HCT116 (cell line): Measurements from ENCODE around the gene AKAP9. TPM values are rescaled to one million over a fixed set of nuclear protein-coding genes. Genes with fewer than 3 reads are reported as not detected.

Experiments used
- ATAC-seq: fragments of 200-7000 bp; cut with Tn5 transposase; 2 replicates; pipeline ENCODE4 v1.9.1; 2020; ENCODE audit warnings: mild to moderate bottlenecking, moderate library complexity
- BruUV-seq: library from RNA; stranded (reverse); fragments of 400-500 nt; replicated peaks from 2 replicates; lab custom pipeline; 2021; lab: Mats Ljungman, UMichigan
- CTCF ChIA-PET: fragments of 300-600 bp; sonication (Branson Sonifier 250); formaldehyde crosslinking; loops from one replicate; lab custom pipeline; 2021; ENCODE audit warnings: antibody characterized with exemption; lab: Charles Lee
- POLR2A ChIA-PET: fragments of 300-600, 350-600 bp; sonication (Branson Sonifier 250); formaldehyde crosslinking; loops from one replicate; lab custom pipeline; 2021; ENCODE audit warnings: antibody characterized with exemption; lab: Charles Lee
- RAD21 ChIA-PET, 2 experiments: fragments of 300-600 bp; sonication (Branson Sonifier 250); formaldehyde crosslinking; loops; one replicate each; lab custom pipeline; 2023; ENCODE audit warnings: low total read pairs in 2 of 2; ENCODE audit not compliant: uncharacterized antibody in 2 of 2, unreplicated experiment in 2 of 2, low non-redundant PET in 1 of 2; lab: Charles Lee
- DNase-seq: peaks from one replicate; pipeline ENCODE4 v3.0.0-alpha.2; 2010; ENCODE audit warnings: low read depth, low spot score
- H2AFZ ChIP-seq: fragments of 200-600 bp; shearing (Covaris generic), sonication (generic); 2 replicates; pipeline ENCODE4 v1.6.1; 2017; ENCODE audit warnings: low read depth, mixed run types, mixed read lengths, antibody characterized with exemption, low read length; ENCODE audit not compliant: poor library complexity, severe bottlenecking
- H3K27ac ChIP-seq: 2 replicates; pipeline ENCODE4 v1.5.1; 2012; ENCODE audit warnings: low read depth, low read length
- H3K27me3 ChIP-seq: fragments of 200-600 bp; sonication (generic); 2 replicates; pipeline ENCODE4 v1.6.1; 2016; ENCODE audit warnings: mixed run types, low read length, mixed read lengths; ENCODE audit not compliant: insufficient read depth
- H3K36me3 ChIP-seq, 2 experiments: fragments of 200-500 bp in 1 of 2; fragments of 200-600 bp in 1 of 2; sonication (Bioruptor generic) in 1 of 2; sonication (generic) in 1 of 2; 2 replicates each; pipeline versions ENCODE4 v1.5.1 to v1.6.1; 2014 to 2016; ENCODE audit warnings: low read length in 2 of 2, inconsistent platforms in 1 of 2, mixed read lengths in 1 of 2, mixed run types in 1 of 2; ENCODE audit not compliant: insufficient read depth in 2 of 2, control insufficient read depth in 1 of 2
- H3K4me1 ChIP-seq, 2 experiments: fragments of 200-600 bp in 1 of 2; sonication (generic) in 1 of 2; 2 replicates each; pipeline versions ENCODE4 v1.5.1 to v1.6.1; 2012 to 2017; ENCODE audit warnings: low read length in 2 of 2, inconsistent platforms in 1 of 2, mild to moderate bottlenecking in 1 of 2, mixed read lengths in 1 of 2, mixed run types in 1 of 2, moderate library complexity in 1 of 2; ENCODE audit not compliant: insufficient read depth in 2 of 2, control insufficient read depth in 1 of 2
- H3K4me2 ChIP-seq: fragments of 200-600 bp; sonication (generic); 2 replicates; pipeline ENCODE4 v1.6.1; 2017; ENCODE audit warnings: mixed run types, low read length, mixed read lengths
- H3K4me3 ChIP-seq, 2 experiments: fragments of 200-600 bp in 1 of 2; sonication (generic) in 1 of 2; replicated peaks in 1 of 2; 2 replicates each; pipeline ENCODE4 v1.5.1; 2011 to 2016; ENCODE audit warnings: low read length in 2 of 2, control low read depth in 1 of 2, low read depth in 1 of 2, mild to moderate bottlenecking in 1 of 2, mixed read lengths in 1 of 2, mixed run types in 1 of 2
- H3K79me2 ChIP-seq: fragments of 200-600 bp; sonication (generic); 2 replicates; pipeline ENCODE4 v1.6.1; 2017; ENCODE audit warnings: mild to moderate bottlenecking, mixed run types, low read length, moderate library complexity, mixed read lengths; ENCODE audit not compliant: insufficient read depth
- H3K9ac ChIP-seq: fragments of 200-600 bp; sonication (generic); 2 replicates; pipeline ENCODE4 v1.6.1; 2016; ENCODE audit warnings: low read length, mixed read lengths
- H3K9me2 ChIP-seq: fragments of 200-600 bp; sonication (generic), shearing (Covaris generic); 2 replicates; pipeline ENCODE4 v1.6.1; 2017; ENCODE audit warnings: mixed run types, mild to moderate bottlenecking, moderate library complexity; ENCODE audit not compliant: insufficient read depth
- H3K9me3 ChIP-seq, 2 experiments: fragments of 200-500 bp in 1 of 2; fragments of 200-600 bp in 1 of 2; sonication (Bioruptor generic) in 1 of 2; sonication (generic) in 1 of 2; 2 replicates each; pipeline ENCODE4 v1.6.1; 2014 to 2017; ENCODE audit warnings: low read length in 2 of 2, mixed read lengths in 2 of 2, inconsistent platforms in 1 of 2, low read depth in 1 of 2, mild to moderate bottlenecking in 1 of 2, mixed run types in 1 of 2, moderate library complexity in 1 of 2; ENCODE audit not compliant: control insufficient read depth in 1 of 2, insufficient read depth in 1 of 2
- H4K20me1 ChIP-seq: fragments of 200-600 bp; sonication (generic), shearing (Covaris generic); 2 replicates; pipeline ENCODE4 v1.6.1; 2017; ENCODE audit warnings: mixed run types, mild to moderate bottlenecking, moderate library complexity; ENCODE audit not compliant: insufficient read depth
- CBX3 ChIP-seq: IDR thresholded peaks from 2 replicates; pipeline ENCODE4 v1.6.1; 2012; ENCODE audit warnings: low read depth
- CEBPB ChIP-seq: IDR thresholded peaks from 2 replicates; pipeline ENCODE4 v1.6.1; 2012; ENCODE audit warnings: low read depth
- CTCF ChIP-seq, 3 experiments: fragments of 200-600 bp in 1 of 3; sonication (generic) in 1 of 3; IDR thresholded peaks in 2 of 3; conservative IDR thresholded peaks in 1 of 3; 2 replicates each; pipeline ENCODE4 v1.5.1; 2012 to 2017; ENCODE audit warnings: low read depth in 2 of 3, low read length in 2 of 3, antibody characterized with exemption in 1 of 3, borderline replicate concordance in 1 of 3, control low read depth in 1 of 3, mild to moderate bottlenecking in 1 of 3, mixed read lengths in 1 of 3, mixed run types in 1 of 3, moderate library complexity in 1 of 3; ENCODE audit not compliant: insufficient read depth in 1 of 3
- EGR1 ChIP-seq: IDR thresholded peaks from 2 replicates; pipeline ENCODE4 v1.6.1; 2012; ENCODE audit warnings: low read depth
- ELF1 ChIP-seq: IDR thresholded peaks from 2 replicates; pipeline ENCODE4 v1.6.1; 2012; ENCODE audit warnings: low read depth, borderline replicate concordance
- EZH2 ChIP-seq: fragments of 200-600 bp; sonication (generic); IDR thresholded peaks from 2 replicates; pipeline ENCODE4 v1.6.1; 2017; ENCODE audit warnings: antibody characterized with exemption, mixed run types
- EZH2phosphoT487 ChIP-seq: fragments of 200-600 bp; IDR thresholded peaks from 2 replicates; pipeline ENCODE4 v1.6.1; 2018; ENCODE audit warnings: antibody characterized with exemption, borderline replicate concordance
- JUND ChIP-seq: IDR thresholded peaks from 2 replicates; pipeline ENCODE4 v1.6.1; 2012
- MAX ChIP-seq: IDR thresholded peaks from 2 replicates; pipeline ENCODE4 v1.6.1; 2012
- POLR2A ChIP-seq: IDR thresholded peaks from 2 replicates; pipeline ENCODE4 v1.7.0; 2011; ENCODE audit warnings: borderline replicate concordance; ENCODE audit not compliant: insufficient read depth, insufficient read length; ENCODE audit errors: extremely low read depth
- POLR2AphosphoS5 ChIP-seq: IDR thresholded peaks from 2 replicates; pipeline ENCODE4 v1.6.1; 2011; ENCODE audit warnings: mild to moderate bottlenecking, low read depth, low read length, moderate library complexity
- RAD21 ChIP-seq: IDR thresholded peaks from 2 replicates; pipeline ENCODE4 v1.6.1; 2012; ENCODE audit warnings: low read depth, mild to moderate bottlenecking
- REST ChIP-seq: IDR thresholded peaks from 2 replicates; pipeline ENCODE4 v1.6.1; 2012; ENCODE audit warnings: low read depth
- SIN3A ChIP-seq: IDR thresholded peaks from 2 replicates; pipeline ENCODE4 v1.6.1; 2012; ENCODE audit warnings: low read depth
- SRF ChIP-seq: IDR thresholded peaks from 2 replicates; pipeline ENCODE4 v1.6.1; 2012; ENCODE audit warnings: low read depth
- TCF7L2 ChIP-seq: IDR thresholded peaks from 2 replicates; pipeline ENCODE4 v1.7.0; 2011; ENCODE audit warnings: borderline replicate concordance, inconsistent platforms; ENCODE audit not compliant: insufficient read depth, insufficient read length; ENCODE audit errors: extremely low read depth
- YY1 ChIP-seq: IDR thresholded peaks from 2 replicates; pipeline ENCODE4 v1.6.1; 2011; ENCODE audit warnings: low read length, low read depth, moderate library complexity, mild to moderate bottlenecking; ENCODE audit not compliant: insufficient replicate concordance; ENCODE audit errors: extremely low read depth
- ZBTB33 ChIP-seq: IDR thresholded peaks from 2 replicates; pipeline ENCODE4 v1.6.1; 2011; ENCODE audit warnings: mild to moderate bottlenecking, low read length, moderate library complexity; ENCODE audit not compliant: insufficient replicate concordance; ENCODE audit errors: extremely low read depth
- ZFX ChIP-seq: fragments of 450-650 bp; IDR thresholded peaks from 2 replicates; pipeline ENCODE4 v1.6.1; 2017
- ZNF274 ChIP-seq: fragments of 200-500 bp; sonication (Bioruptor generic); IDR thresholded peaks from 2 replicates; pipeline ENCODE4 v1.6.1; 2014; ENCODE audit warnings: mild to moderate bottlenecking, low read depth, low read length, inconsistent platforms
- intact Hi-C: fragments of 100-400 bp; cut with micrococcal nuclease; formaldehyde crosslinking; loops from 2 replicates; pipeline ENCODE4 v1.10.0; 2022
- total RNA-seq: library from RNA; stranded (reverse); gene quantifications from one replicate; pipeline ENCODE4 v1.2.1, GENCODE V29; 2021; ENCODE audit not compliant: unreplicated experiment

Gene AKAP9
- total RNA-seq, 1 experiment from 2014 or later = 32.6 TPM

GRCh38 chr7:91927912-91928311, 12.8 kb upstream of the AKAP9 start:
- CTCF ChIA-PET = no interaction called here
- no peak for ATAC-seq

More at GRCh38 chr7:91927912-91928311, 12.8 kb upstream of the AKAP9 start:
- intact Hi-C loops = no loop called here
- peaks cover 0 to 7% of the 10 kb centered on the region in 2 experiments; a peak in 2 of 4 replicates for H3K4me1 ChIP-seq
- H4K20me1 ChIP-seq = no peaks in the 10 kb centered on the region
- H3K36me3 ChIP-seq = no peaks in the 10 kb centered on the region
- peaks cover 4% of the 10 kb centered on the region; the same call in 1 of the 2 replicates for H3K9me2 ChIP-seq
- H3K9me3 ChIP-seq = no peaks in the 10 kb centered on the region
- POLR2A ChIA-PET = no interaction called here
- no TSS peak for BruUV-seq
- RAD21 ChIA-PET = no interaction called here
- DNase-seq = no peak
- no peak for TF ChIP-seq CBX3
- no peak for TF ChIP-seq SIN3A
- TF ChIP-seq JUND = no peak
- no peak for TF ChIP-seq ZFX
- TF ChIP-seq TCF7L2 = no peak
- TF ChIP-seq ZNF274 = no peak
- TF ChIP-seq ZBTB33 = no peak
- no peak for TF ChIP-seq YY1
- TF ChIP-seq ELF1 = no peak
- no peak for TF ChIP-seq CTCF (IDR thresholded peaks at IDR 0.05 in 2 of 3, conservative IDR thresholded peaks at IDR 0.05 in 1 of 3; ENCODE audit: borderline replicate concordance in 1 of 3, insufficient read depth in 1 of 3, low read depth in 2 of 3, low read length in 2 of 3)
- no peak for TF ChIP-seq POLR2A
- no peak for TF ChIP-seq EGR1
- TF ChIP-seq RAD21 = no peak
- no peak for TF ChIP-seq CEBPB
- no peak for TF ChIP-seq EZH2phosphoT487
- no peak for TF ChIP-seq EZH2
- TF ChIP-seq MAX = no peak
- TF ChIP-seq REST = no peak
- TF ChIP-seq SRF = no peak
- no peak for TF ChIP-seq POLR2AphosphoS5
- no peak overlapping the region for H2AFZ ChIP-seq
- H3K27ac ChIP-seq = no peak overlapping the region
- H3K27me3 ChIP-seq = no peaks in the 10 kb centered on the region
- H3K79me2 ChIP-seq = no peaks in the 10 kb centered on the region
- no peak overlapping the region for H3K4me2 ChIP-seq
- no peak overlapping the region for H3K9ac ChIP-seq
- H3K4me3 ChIP-seq = no peak overlapping the region
